Measurements from ENCODE around the gene SMYD3. TPM values are rescaled to one million over a fixed set of nuclear protein-coding genes. Genes with fewer than 3 reads are reported as not detected.

SMYD3 gene
- total RNA-seq, 1 donor, result 171 TPM

- no peaks in the 10 kb centered on the region for H3K27me3 ChIP-seq (ENCODE audit: insufficient read depth, low read length)
- no peak overlapping the region for H3K4me2 ChIP-seq (ENCODE audit: insufficient read depth, low read length)
- no peaks in the 10 kb centered on the region for H4K20me1 ChIP-seq (ENCODE audit: insufficient read depth, low read length)
- no peak overlapping the region for H3K27ac ChIP-seq (ENCODE audit: low read depth, low read length)
- no peaks in the 10 kb centered on the region for H3K9me3 ChIP-seq (ENCODE audit: low read depth, low read length)
- peaks cover 5% of the 10 kb centered on the region for H3K4me1 ChIP-seq (ENCODE audit: insufficient read depth, low read length)
- no peak for DNase-seq (ENCODE audit: insufficient read length, low spot score, missing footprints)
- no peak overlapping the region for H3K4me3 ChIP-seq (ENCODE audit: insufficient read depth, low read length)
- H3K79me2 ChIP-seq (ENCODE audit: insufficient read depth, low read length), result no peaks in the 10 kb centered on the region
- H3K36me3 ChIP-seq (ENCODE audit: insufficient read depth, low read length), result no peaks in the 10 kb centered on the region
- TF ChIP-seq CTCF (IDR thresholded peaks at IDR 0.05; ENCODE audit: extremely low read depth, low read depth, low read length), result no peak
- H2AFZ ChIP-seq (ENCODE audit: low read length), result no peak overlapping the region
Measured at GRCh38 chr1:245812278-245812677, 694.8 kb downstream of the SMYD3 start.

- no peak overlapping the region for H3K27ac ChIP-seq (ENCODE audit: low read depth, low read length)
- H3K27me3 ChIP-seq (ENCODE audit: insufficient read depth, low read length), result no peaks in the 10 kb centered on the region
- H3K4me2 ChIP-seq (ENCODE audit: insufficient read depth, low read length), result no peak overlapping the region
- H3K4me1 ChIP-seq (ENCODE audit: insufficient read depth, low read length), result peaks cover 10% of the 10 kb centered on the region
- no peaks in the 10 kb centered on the region for H3K36me3 ChIP-seq (ENCODE audit: insufficient read depth, low read length)
- no peaks in the 10 kb centered on the region for H3K9me3 ChIP-seq (ENCODE audit: low read depth, low read length)
- no peak for DNase-seq (ENCODE audit: insufficient read length, low spot score, missing footprints)
- no peak overlapping the region for H3K4me3 ChIP-seq (ENCODE audit: insufficient read depth, low read length)
- TF ChIP-seq CTCF (IDR thresholded peaks at IDR 0.05; ENCODE audit: extremely low read depth, low read depth, low read length), result no peak
- H3K79me2 ChIP-seq (ENCODE audit: insufficient read depth, low read length), result no peaks in the 10 kb centered on the region
- H2AFZ ChIP-seq (ENCODE audit: low read length), result no peak overlapping the region
- no peaks in the 10 kb centered on the region for H4K20me1 ChIP-seq (ENCODE audit: insufficient read depth, low read length)
Measured at GRCh38 chr1:245810789-245811337, 696.2 kb downstream of the SMYD3 start.

GRCh38 chr1:245810181-245810769, 696.8 kb downstream of the SMYD3 start:
- no peaks in the 10 kb centered on the region for H3K27me3 ChIP-seq (ENCODE audit: insufficient read depth, low read length)
- H3K79me2 ChIP-seq (ENCODE audit: insufficient read depth, low read length), result no peaks in the 10 kb centered on the region
- peaks cover 10% of the 10 kb centered on the region for H3K4me1 ChIP-seq (ENCODE audit: insufficient read depth, low read length)
- no peaks in the 10 kb centered on the region for H4K20me1 ChIP-seq (ENCODE audit: insufficient read depth, low read length)
- DNase-seq (ENCODE audit: insufficient read length, low spot score, missing footprints), result no peak
- no peaks in the 10 kb centered on the region for H3K36me3 ChIP-seq (ENCODE audit: insufficient read depth, low read length)
- no peak overlapping the region for H3K4me2 ChIP-seq (ENCODE audit: insufficient read depth, low read length)
- no peak overlapping the region for H3K4me3 ChIP-seq (ENCODE audit: insufficient read depth, low read length)
- TF ChIP-seq CTCF (IDR thresholded peaks at IDR 0.05; ENCODE audit: extremely low read depth, low read depth, low read length), result no peak
- H3K27ac ChIP-seq (ENCODE audit: low read depth, low read length), result no peak overlapping the region
- H3K9me3 ChIP-seq (ENCODE audit: low read depth, low read length), result no peaks in the 10 kb centered on the region
- no peak overlapping the region for H2AFZ ChIP-seq (ENCODE audit: low read length)

GRCh38 chr1:245809361-245809760, 697.7 kb downstream of the SMYD3 start:
- Histone ChIP-seq H3K4me1 (ENCODE audit: insufficient read depth, low read length) (peaks cover 10% of the 10 kb centered on the region), H3K36me3 (ENCODE audit: insufficient read depth, low read length) (no peaks in the 10 kb centered on the region), H3K4me2 (ENCODE audit: insufficient read depth, low read length) (no peak overlapping the region), H2AFZ (ENCODE audit: low read length) (no peak overlapping the region), H3K27ac (ENCODE audit: low read depth, low read length) (no peak overlapping the region), H3K9me3 (ENCODE audit: low read depth, low read length) (no peaks in the 10 kb centered on the region), H4K20me1 (ENCODE audit: insufficient read depth, low read length) (no peaks in the 10 kb centered on the region), H3K27me3 (ENCODE audit: insufficient read depth, low read length) (no peaks in the 10 kb centered on the region), H3K79me2 (ENCODE audit: insufficient read depth, low read length) (no peaks in the 10 kb centered on the region), H3K4me3 (ENCODE audit: insufficient read depth, low read length) (no peak overlapping the region)
- no peak for TF ChIP-seq CTCF (IDR thresholded peaks at IDR 0.05; ENCODE audit: extremely low read depth, low read depth, low read length)
- DNase-seq (ENCODE audit: insufficient read length, low spot score, missing footprints), result no peak
